ENCODE data around the gene AGPAT4. TPM values are rescaled to one million over a fixed set of nuclear protein-coding genes. Genes with fewer than 3 reads are reported as not detected.
"Not testable (repeated sequence)": the region's sequence is repeated elsewhere in the genome, so short reads cannot be mapped to it uniquely, and the experiment has no call there.

Gene AGPAT4
- total RNA-seq, 1 donor from 2014 or later, result 2.4 TPM

DNA sequence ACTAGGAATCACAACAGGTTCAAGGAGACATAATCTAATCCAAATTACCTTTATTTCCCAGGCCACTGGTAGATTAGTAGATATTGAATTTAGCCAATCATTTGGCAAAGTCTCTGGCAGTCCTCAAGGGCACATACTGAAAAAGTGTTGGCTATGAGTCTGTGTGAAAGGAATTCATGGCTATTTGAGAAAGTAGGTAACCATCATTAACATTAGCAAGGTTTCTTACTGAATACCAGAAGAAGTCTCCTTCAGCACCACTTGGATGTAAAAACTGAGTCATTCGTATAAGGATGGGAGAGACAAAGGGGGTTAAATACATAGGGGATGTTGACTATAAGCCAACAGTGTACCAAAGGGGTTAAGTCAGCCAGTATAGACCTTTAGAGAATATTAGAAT, 36.7 kb downstream of the AGPAT4 start:
- ATAC-seq (no peak), DNase-seq (ENCODE audit: missing footprints) (no peak)
- intact Hi-C loops (cut with DNase I), result no loop called here

DNA sequence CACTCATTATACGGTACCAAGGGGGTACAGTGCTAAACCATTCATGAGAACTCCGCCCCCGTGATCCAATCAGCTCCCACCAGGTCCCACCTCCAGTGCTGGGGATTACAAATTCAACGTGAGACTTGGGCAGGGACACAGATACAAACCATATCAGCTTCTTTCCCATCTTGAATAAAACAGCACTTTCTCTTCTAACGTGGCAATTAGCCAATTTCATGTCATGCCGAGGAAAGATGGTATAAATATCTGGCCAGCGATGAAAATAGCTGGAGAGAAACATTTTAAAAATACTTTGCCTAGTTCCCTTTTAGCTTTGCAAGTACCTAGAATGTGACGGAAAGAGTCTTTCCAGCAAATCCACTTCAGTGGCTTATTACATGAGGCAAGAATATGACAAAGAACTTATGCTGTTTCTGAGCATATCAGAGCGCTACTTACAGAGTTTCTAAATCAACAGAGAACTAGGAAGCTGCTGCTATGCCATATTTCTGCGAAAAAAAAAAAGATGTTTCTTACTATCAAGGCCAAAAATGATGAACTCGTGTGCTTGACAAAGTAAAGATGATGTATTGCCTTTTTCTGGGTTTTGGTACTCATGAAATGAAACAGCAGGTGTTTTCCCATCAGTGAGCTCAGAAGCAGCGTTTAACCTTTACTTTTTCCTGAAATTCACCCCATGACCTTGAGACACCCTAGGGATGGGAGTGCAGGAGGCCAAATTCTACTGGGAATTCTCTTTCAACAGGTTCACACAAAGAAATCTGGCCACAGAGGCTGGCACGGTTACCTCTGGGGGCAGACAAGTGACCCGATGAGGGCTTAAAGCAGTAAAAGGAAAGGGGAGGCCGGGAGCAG, 37.9 kb downstream of the AGPAT4 start:
- no peak for ATAC-seq
- no peak for DNase-seq (ENCODE audit: missing footprints)
- intact Hi-C loops (cut with DNase I), result no loop called here

DNA sequence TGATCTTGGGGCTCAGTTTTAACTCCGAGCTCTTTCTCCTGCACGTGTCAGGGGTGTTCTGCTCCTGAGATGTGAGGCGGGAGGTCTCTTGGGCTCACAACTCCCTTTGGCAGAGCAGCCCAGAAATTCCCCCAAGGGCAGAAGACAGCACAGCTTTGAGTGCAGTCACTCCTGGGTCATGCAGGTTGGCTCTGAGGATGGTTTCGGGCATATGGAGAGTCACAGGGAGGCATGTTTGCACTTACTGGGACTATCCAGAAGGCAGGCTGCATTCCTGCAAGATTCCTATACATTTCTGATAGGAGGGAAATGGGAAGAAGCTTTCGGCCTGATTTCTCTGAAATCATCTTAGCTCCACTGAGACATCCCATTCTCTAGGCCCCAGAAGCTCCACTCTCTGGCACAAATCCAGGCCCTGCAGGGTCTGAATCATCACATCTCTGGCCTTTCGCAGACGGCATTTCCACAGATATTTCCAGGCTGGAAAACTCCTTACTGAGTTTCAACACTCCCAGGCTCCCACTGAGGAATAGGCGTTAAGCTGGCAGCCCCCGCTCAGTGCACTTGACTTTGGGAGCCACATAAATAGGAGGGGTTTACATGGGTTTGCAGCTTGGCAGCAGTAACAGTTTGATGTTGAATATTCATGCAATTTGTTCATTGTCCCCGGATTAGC, 39.7 kb downstream of the AGPAT4 start:
- DNase-seq (ENCODE audit: missing footprints), result no peak
- peak; percentile 80 for ATAC-seq
- intact Hi-C loops (cut with DNase I), result no loop called here

DNA sequence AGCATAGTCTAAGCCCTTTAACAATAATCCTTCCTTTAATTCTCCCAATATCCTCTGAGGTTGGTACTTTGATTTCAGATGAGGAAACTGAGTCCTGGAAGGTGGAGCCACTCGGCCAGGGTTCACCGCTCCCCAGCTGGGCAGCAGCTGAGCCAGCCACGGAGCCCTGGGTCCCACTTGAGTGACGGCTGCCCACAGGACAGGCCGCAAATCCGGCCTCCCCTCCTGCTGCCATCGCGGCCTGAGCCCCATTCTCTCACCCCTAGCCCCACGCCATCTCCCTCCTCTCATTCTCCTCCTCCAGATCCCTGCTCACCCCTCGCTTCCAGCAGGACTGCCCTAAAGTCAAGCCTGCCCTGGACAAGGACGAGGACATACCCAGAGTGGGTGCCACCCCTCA, 41.4 kb downstream of the AGPAT4 start:
- no peak for ATAC-seq
- intact Hi-C loops (cut with DNase I), result no loop called here
- no peak for DNase-seq (ENCODE audit: missing footprints)

DNA sequence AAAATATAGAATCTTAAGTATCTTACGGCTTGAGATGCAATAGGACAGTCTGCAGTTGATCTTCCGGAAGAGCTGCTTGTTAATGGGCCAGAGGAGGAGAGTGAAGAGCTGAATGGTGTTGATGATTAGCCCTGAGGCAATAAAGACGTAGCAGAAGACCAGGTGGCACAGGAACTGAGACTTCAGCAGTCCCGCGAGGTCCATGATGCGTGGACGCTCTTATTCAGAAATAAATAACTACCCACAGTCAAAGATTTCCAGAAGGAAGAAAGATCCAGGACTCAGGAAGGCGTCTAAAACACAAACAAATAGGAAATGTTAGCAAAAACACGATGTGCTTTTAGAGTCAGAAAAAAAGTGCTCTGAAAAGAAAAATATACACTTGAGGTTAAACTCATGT, 41.9 kb downstream of the AGPAT4 start:
- intact Hi-C loops (cut with DNase I), result no loop called here
- DNase-seq (ENCODE audit: missing footprints) (no peak), ATAC-seq (no peak)

DNA sequence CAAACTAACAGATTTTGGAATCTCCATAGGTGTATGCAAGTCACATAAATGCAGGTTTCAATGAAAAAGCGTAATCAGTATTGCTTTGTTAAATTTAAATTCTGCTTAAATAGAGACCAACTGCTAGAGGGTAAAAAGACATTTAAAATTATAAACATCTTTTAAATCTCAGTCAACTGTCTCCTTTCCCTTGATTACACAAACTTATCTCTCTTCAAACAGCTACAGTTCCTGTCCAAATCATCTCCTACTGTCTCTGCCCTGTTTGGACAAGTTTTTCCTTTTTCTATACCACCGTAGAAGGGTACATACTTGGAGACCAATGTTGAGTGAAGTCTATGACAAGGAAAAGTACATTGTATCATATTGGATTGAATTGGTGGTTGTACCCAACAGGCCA, 43.5 kb downstream of the AGPAT4 start:
- intact Hi-C loops (cut with DNase I), result no loop called here
- ATAC-seq (no peak), DNase-seq (ENCODE audit: missing footprints) (no peak)

DNA sequence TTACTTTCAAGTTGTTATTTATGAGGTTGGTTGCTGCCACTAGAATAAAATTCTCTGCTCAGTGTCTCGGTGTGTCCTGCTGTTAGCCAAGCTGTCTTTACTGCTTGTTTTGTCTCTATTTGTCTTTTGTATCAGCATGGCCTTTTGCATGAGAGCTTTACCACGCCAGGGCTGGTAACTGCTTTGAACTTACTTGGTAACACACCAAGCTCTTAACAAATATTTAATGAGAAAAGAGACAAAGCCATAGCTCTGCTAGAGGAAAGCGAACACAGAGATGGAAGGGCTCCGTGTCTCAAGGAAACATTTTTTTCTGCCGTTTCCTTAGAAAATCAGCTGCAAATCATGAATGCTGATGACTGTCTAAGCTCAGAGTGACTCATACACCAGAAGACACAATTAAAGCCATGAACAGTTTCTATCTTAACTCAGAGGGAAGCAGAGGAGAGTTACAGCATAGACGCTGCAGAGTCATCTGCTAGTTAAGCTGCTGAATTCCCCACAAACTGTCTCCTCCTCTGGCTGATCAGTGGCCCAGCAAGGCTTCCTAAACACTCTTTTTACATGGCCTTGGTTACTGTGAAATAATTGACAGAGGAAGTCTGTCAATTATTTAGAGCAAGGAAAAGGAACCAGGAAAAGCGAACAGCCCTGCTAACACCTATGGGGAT, 44.8 kb downstream of the AGPAT4 start:
- peak; percentile 46 for ATAC-seq
- DNase-seq (ENCODE audit: missing footprints), result no peak
- intact Hi-C loops (cut with DNase I), result no loop called here

DNA sequence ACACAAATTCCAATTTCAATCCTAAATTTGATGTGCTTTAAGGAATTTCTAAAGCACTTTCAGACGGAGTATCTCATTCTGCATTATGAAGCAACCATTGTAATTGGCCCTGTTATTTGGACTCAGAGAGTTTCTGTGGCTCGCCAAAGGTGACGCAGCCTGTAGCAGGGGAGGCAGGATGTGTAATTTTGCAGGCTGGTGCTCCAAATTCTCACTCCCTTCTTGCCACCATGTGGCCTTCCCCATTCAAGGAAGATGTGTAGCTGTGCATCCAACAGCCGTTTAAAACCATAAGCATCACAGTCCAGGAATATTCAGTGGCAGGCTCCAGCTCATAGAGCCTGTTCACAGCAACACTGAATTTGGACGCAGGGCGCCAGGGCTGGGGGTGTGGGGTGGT, 45.8 kb downstream of the AGPAT4 start:
- DNase-seq (ENCODE audit: missing footprints), result no peak
- intact Hi-C loops (cut with DNase I), result no loop called here
- peak; percentile 62 for ATAC-seq

DNA sequence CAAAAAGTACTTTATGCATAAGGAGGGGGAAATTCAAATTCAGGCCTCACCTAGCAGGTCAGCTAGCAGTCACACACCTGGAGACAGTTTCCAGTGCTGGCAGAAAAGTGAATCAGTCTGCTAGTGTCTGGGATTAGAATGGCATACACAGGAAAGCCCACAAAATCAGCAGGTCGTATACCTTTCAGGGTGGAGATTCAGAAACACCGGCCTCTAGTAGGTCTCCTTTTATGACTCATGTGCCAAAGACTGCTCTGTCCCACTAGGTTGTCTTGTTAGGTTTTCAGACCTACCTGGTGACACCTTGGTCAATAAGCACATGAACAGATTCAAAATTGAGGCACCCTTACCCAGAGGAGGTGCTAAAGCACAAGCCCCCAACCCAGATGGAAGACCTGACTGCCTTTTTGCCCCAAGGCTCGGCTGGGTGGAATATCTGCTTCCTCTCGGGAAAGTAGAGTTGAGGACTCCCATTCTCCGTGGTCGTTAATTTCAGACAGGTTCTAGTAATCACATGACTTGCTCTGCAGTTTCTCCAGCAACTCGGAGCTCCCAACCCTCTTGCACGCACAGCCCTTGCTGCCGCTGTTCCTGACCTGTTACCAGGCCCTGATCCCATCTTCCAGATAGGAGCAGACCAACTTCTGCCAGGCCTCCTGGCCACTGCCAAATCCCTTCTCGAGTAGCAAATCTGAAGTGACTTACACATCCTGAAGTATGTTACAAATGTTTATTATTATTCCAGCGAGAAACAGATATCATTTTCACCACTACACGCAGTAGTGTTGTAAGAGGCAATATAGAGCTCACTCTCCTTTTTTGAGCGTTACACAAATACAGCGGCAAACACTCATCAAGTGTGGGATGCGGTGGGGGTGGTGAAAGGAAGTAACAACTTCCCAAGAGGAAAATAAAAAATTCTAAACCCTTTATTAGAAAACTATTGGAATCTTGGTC, 46.6 kb downstream of the AGPAT4 start:
- ATAC-seq, result no peak
- intact Hi-C loops (cut with DNase I), result no loop called here

DNA sequence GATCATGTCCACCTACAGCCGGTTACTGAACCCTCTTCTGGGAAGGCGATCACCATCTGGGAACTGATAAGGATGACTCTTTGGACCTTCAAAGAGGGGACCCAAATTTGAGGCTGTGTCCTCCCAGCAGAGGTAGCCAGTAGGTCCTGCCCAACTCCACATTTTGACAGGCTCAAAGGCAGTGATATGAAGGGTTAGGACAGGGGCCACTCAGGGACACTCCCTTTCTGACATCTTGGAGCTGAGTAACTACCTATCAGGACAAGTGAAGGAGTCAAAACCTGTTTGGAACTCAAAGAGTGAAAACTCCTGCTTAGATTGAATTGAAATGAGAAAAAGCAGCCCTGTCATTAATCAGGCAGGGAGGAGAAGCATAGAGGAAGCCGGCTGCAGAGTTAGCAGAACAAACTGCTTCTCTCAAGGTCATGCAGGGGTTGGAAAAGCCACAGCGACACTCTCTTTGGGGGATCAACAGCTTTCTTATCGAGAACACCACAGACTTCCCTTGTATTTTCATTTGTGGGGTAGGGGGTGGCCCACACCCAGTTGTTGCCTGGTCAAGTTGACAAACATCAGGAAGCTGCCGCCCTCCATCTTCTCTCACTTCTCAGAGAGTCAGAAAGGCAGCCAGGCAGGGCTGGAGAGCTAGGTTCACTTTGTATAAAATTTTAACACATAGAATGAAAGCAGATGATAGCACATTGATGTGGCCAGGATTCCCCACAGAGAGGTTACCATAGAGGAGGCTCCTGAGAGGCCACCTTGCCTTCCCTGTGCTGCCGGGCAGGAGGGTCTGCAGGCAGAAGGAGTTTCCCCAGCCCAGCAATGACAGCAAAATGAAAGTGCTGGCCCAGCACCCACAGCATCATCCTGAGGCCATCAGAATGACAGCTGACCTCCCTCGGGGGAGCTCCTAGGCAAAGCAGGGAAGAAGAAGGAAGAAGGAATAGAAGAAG, 47.6 kb downstream of the AGPAT4 start:
- peak; percentile 32 for ATAC-seq
- no peak for DNase-seq (ENCODE audit: missing footprints)
- intact Hi-C loops (cut with DNase I), result no loop called here

More for the DNA sequence above, 46.6 kb downstream of the AGPAT4 start:
- no peak for DNase-seq (ENCODE audit: missing footprints)

DNA sequence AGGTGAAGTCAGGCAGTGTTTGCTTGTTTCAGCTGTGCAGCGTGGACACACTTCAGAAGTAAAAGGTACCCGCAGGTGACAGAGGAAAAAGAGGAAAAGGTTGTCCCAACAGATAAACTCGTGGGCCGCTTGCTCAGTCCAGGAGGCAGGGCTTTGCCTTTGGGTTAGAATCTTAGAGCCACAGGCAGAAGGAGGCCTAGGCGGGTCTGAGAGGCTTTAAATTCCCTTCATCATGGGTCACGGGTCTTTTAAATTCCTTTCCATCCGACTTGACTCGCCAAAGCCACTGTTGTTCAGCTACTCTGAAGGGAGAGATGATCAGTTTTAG, 48.2 kb downstream of the AGPAT4 start:
- intact Hi-C loops (cut with DNase I), result no loop called here
- DNase-seq (ENCODE audit: missing footprints), result no peak
- no peak for ATAC-seq

DNA sequence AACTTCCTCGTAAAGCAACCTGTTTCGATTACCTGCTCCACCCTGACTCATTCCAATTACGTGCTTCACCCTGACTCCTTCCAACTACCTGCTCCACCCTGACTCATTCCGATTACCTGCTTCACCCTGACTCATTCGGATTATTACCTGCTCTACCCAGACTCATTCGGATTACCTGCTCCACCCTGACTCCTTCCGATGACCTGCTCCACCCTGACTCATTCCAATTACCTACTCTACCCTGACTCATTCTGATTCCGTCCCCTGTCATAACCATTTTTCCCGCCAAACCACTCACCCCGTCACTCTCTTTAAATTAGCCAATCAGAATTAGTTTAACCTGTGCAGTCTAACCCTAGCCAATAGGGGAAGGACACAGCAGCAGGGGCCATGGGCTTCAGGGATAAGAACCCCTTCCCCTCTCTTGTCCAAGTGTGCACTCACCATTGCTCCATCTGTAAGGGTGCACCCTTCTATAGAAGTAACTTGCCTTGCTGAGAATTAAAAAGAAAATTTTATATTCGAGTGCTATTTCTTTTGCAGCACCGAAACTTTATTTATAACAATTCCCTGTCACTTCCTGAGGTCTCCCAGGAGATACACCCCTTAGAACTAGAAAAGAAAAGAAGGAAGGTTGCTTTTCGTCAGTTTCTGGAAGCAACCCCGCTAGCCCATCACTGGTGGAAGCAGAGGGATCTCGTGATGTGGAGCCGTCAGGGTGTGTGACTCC, 48.7 kb downstream of the AGPAT4 start:
- DNase-seq (ENCODE audit: missing footprints); ATAC-seq; intact Hi-C loops (cut with DNase I): not testable (repeated sequence)

DNA sequence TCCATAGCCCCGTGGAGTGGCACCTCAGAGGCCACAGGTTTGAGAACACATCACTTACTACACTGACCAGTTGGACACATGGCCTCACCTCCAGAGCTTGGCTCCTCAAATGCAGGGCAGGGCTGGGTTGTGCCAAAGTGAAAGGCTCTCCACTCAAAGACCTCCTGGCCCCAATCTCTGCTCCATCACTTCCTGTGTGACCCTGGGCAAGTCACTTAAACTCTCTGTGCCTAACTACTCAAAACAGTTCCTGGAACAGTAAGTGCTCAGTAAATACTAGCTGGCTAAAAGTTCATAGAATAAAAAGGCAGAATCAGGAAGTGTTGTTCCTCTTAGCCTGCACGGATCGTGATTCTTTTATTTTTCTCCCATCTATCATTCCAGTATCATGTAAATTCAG, 50.2 kb downstream of the AGPAT4 start:
- no peak for DNase-seq (ENCODE audit: missing footprints)
- intact Hi-C loops (cut with DNase I), result no loop called here
- ATAC-seq, result no peak

DNA sequence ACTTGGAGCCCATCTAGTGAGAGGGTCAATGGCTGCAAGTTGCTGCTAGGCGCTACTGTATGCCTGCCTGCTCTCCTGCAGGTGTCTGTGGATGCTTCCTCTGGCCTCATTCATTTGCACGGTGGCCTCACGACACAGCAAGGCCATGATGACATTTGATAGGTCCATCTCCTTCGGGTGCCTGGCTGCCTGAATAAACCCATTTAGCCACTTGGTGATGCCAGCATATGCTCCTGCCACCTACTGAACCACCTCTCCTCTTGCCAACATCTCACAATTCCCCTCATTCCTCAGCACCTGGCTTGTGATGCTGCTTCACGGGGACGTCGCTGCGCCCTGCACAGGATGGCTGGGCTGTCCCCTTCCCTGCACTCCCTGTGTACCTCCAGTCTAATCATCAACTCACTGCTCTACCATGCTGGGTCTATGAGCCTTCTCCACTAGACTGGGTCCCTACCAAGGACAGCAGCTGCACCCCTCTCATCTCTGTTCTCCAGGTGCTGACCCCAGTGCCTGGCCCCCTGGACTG, 51.1 kb downstream of the AGPAT4 start:
- no peak for ATAC-seq
- DNase-seq (ENCODE audit: missing footprints), result no peak
- intact Hi-C loops (cut with DNase I), result no loop called here

DNA sequence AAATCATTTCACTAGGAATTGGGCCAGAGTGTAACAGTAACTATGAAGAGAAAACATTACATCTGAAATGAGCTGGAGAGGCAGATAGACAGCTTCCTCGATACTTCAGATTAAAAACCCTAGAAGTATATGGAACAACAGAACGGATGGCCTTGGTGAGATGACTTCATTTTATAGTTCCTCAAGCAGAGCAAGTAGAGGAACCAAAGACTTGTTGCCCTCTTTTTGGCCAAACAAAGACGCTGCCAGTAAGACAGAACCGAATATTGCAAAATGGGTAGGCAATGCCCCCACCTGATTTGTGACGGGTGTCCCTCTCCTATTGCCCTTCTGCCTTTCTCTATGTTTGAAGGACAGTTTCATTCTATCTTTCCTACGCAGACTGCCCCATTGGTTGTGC, 53.5 kb downstream of the AGPAT4 start:
- intact Hi-C loops (cut with DNase I), result no loop called here
- no peak for DNase-seq (ENCODE audit: missing footprints)
- ATAC-seq, result no peak

DNA sequence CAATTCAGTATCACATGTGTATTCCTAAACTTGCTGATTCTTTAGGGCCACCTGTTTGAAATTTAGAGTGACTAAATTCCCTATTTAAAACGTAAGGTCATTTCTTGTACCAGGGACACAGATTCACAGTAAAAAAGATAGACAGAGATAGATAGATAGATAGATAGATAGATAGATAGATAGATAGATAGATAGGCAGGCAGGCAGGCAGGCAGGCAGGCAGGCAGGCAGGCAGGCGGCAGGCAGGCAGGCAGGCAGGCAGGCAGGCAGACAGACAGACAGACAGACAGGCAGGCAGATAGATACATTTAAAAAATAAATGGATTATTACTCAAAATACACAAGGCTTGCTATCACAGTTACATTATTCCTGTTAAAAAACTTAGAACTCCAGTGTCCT, 54.2 kb downstream of the AGPAT4 start:
- ATAC-seq, result no peak
- intact Hi-C loops (cut with DNase I), result no loop called here
- no peak for DNase-seq (ENCODE audit: missing footprints)

DNA sequence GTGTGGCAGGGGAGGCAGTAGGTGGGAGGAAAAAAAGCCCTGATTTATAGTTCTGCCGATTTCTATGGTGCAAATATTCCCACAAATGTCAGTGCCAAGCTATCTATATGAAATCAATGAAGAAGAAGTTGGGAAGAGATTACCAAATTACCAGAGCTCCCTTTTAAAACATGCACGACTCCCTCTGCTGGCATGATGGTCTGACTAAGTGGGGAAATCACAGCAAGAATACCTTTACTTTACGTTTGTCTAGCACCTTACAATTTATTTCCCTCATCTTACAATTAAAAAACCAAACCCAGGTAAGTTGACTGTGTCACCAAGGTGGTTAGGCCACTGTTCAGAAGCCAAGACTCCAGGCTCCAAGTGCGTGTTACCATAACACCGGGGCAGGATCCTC, 55.6 kb downstream of the AGPAT4 start:
- no peak for ATAC-seq

More for the DNA sequence above, 55.6 kb downstream of the AGPAT4 start:
- no peak for DNase-seq (ENCODE audit: missing footprints)
- intact Hi-C loops (cut with DNase I), result no loop called here

Measured in Right ventricle myocardium inferior (tissue), 1 donor.